Dermis microvascular lymphatic vessel endothelial cell (primary cell): Measurements from ENCODE around the gene DZIP1. TPM values are rescaled to one million over a fixed set of nuclear protein-coding genes. Genes with fewer than 3 reads are reported as not detected.
"Not testable (repeated sequence)": the region's sequence is repeated elsewhere in the genome, so short reads cannot be mapped to it uniquely, and the experiment has no call there.

Source experiments
- DNase-seq, 2 donors: peaks; one replicate each; pipeline versions ENCODE4 v3.0.0 to v3.0.0-alpha.2; 2010; ENCODE audit warnings: low read depth in 2 of 2
- total RNA-seq: library from RNA; depleted of rRNA; stranded (reverse); fragments of >200 nt; gene quantifications from 2 replicates; pipeline ENCODE4 v1.2.1, GENCODE V29; 2014

The DZIP1 gene
- 0.90 and 1.9 TPM in 2 replicates for total RNA-seq

- DNase-seq, result peak in 1 of 2 donors; percentile 76
Measured at GRCh38 chr13:95644601-95645052, at the start of gene DZIP1. Gene DZIP1, minus strand, starts transcription at chr13:95644706. Its CDS starts 2,677 bp downstream, at chr13:95642029.

GRCh38 chr13:95690986-95691385, 46.5 kb upstream of the DZIP1 start:
- not testable (repeated sequence) for DNase-seq

DNA sequence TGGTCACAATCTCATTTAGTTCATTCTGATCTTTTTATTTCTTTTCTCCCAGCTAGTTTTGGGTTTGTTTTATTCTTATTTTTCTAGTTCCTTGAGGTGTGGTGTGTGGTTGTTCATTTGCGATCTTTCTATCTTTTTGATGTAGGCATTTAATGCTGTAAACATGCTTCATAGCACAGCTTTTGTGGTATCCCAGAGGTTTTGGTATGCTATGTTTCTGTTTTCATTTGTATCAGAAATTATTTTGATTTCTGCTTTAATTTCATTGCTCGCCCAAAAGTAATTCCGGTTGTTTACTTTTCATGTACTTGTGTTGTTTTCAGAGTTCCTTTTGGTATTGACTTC, 45.0 kb upstream of the DZIP1 start:
- no peak for DNase-seq

DNA sequence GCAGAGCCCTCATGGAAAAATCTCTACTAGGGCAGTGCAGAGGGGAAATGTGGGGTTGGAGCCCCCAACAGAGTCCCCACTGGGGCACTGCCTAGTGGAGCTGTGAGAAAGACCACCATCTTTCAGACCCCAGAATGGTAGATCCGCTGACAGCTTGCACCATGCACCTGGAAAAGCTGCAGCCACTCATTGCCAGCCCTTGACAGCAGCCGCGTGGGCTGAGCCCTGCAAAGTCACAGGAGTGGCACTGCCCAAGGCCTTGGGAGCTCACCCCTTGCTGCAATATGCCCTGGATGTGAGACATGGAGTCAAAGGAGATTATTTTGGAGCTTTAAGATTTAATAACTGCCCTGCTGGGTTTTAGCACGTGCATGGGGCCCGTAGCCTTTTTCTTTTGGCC, 40.5 kb upstream of the DZIP1 start:
- not testable (repeated sequence) for DNase-seq

- DNase-seq, result no peak
Measured at GRCh38 chr13:95684418-95684817, 39.9 kb upstream of the DZIP1 start.

DNA sequence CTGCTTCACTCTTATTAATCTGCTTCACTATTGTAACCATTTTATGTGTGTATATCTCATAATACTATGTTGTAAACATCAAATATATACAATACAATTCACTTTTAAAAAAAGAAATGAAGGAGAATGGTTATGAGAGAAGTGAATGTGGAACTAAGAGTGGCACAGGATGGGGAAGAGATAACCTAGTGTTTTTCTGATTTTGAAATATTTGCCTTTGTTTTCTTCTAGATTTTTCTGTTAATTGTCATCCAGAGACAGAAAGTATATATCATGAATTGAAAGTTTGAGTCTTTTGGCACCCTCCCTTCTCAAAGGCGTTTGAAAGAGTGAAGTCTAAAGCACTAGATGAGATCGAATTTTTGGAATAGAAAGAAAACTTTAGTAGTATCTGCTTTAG, 35.2 kb upstream of the DZIP1 start:
- no peak for DNase-seq

DNA sequence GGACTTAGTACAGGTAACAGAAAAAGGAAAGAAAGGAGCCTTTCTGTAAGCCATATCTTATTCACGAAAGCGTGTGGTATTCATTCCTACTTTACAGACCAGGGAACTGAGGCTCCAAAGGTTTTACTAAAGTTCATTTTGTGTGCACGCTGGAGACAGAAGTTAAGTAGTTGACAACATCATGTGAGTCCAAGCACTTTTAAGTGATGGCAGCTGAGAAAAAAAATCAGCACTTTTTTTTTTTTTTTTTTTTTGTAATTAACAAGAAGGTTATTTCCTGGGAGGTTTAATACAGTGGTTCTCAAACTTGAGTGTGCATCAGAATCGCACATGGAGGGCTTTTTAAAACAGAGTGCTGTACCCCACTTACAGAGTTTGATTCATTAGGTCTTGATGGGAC, 34.5 kb upstream of the DZIP1 start:
- no peak for DNase-seq

GRCh38 chr13:95677564-95678266, 33.2 kb upstream of the DZIP1 start:
- DNase-seq, result peak in 1 of 2 donors; percentile 39

- peak; percentile 93 to 99 for DNase-seq
Measured at GRCh38 chr13:95676762-95677563, 32.5 kb upstream of the DZIP1 start, which contains the start of gene DNAJC3. Gene DNAJC3, plus strand, starts transcription at chr13:95677139. Its CDS starts 117 bp downstream, at chr13:95677256.

GRCh38 chr13:95676105-95676761, 31.7 kb upstream of the DZIP1 start:
- DNase-seq, result peak in 1 of 2 donors; percentile 70

DNA sequence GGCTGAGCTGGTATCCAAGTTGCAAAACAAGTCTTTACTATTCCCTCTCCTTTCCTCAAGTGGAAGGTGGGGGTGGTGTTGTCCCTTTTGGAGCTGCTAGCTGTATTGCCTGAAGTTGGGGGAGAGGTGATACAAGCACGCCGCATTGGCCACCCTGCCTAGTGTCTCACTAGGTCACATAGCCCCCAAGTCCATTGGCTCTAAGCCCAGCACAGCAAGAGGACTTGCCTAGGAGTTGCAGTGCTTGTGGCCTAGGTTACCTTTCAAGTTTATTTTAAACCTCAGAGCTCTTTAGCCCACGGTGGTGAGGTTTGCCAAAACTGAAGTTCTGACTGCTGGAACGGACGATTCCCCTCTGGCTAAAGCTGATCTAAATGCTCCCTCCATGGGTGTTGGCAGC, 27.1 kb upstream of the DZIP1 start:
- no peak for DNase-seq

- DNase-seq, result not testable (repeated sequence)
Measured at GRCh38 chr13:95667235-95667634, 22.7 kb upstream of the DZIP1 start.

GRCh38 chr13:95660981-95661581, 16.6 kb upstream of the DZIP1 start:
- DNase-seq, result peak in 1 of 2 donors; percentile 56

GRCh38 chr13:95659500-95659899, 15.0 kb upstream of the DZIP1 start:
- no peak for DNase-seq

- no peak for DNase-seq
Measured at GRCh38 chr13:95656386-95657015, 12.0 kb upstream of the DZIP1 start.

- DNase-seq, result no peak
Measured at GRCh38 chr13:95652821-95653220, 8.3 kb upstream of the DZIP1 start.

GRCh38 chr13:95652244-95652764, 7.8 kb upstream of the DZIP1 start:
- no peak for DNase-seq

- no peak for DNase-seq
Measured at GRCh38 chr13:95650696-95651095, 6.2 kb upstream of the DZIP1 start.

DNA sequence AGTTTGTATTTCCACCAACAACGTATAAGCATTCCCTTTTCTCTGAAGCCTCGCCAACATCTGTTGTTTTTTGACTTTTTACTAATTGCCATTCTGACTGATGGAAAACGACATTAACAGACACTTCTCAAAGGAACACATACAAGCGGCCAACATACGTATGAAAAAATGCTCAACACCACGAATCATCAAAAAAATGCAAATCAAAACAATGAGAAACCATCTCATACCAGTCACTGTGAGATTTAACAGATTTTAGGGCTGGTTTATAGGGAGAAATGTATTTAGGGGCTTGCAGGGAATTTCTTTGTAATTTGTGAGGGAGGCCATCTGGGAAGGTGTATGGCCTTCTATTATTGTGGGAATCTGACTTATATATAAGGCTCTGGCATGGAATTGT, 2.8 kb upstream of the DZIP1 start:
- no peak for DNase-seq

DNA sequence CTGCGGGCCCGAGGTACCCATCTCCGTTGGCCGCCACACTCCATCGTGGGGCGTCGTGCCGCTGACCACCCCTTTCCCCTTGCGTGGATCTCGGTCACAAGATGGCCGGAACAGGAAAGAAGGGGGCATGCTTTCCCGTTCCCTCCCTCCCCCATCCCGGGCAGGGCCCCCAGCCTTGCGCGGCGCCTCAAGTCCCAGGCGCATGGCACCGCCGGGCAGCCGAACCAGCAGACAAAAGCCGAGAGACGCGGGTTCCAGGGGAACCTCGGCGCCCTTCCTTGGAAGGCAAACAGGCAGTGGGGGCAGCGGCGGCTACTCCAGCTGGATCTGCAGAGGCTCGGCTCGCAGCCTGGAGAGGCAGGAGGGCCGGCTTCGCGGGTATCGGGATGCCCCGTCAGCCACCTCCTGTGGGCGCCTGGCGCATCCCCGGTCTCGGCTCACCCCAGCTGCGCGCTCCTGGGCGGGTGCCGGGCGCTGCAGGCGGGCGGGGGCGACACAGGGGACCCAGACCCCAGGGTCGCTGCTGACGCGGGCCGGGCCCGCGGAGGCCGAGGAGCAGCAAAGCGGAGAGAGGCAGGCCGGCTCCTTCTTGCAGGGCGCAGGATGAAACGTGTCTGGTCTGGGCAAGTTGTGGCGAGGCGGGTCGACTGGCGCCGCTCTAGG, 439 bp downstream of the DZIP1 start:
- peak in 1 of 2 donors; percentile 31 for DNase-seq

DNA sequence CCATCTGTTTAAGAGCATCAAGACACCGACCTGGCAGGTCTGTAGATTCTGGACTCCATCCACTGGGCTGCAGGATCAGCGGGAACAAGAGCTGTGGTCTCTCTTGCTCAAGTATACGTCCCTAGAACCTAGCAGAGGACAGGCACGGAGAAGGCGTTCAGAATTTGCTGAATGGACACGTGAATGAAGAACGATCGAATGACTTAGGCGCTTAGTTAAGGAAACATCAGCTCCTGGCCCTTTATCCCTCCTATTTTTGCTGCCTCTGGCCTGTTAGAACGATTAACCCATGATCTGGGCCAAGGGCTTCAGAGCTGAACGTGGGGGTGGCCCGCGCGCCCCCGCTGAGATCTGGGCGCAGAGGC, 953 bp downstream of the DZIP1 start:
- DNase-seq, result peak in 1 of 2 donors; percentile 19
